Stimulated activated CD4-positive, alpha-beta T cell treated with anti-CD3 and anti-CD28 coated beads, Interleukin-1b, Interleukin-23, amount 100 ng/mL, for 4 hours (primary cell): ENCODE measurements around the gene NTN4.
"Not testable (repeated sequence)": the region's sequence is repeated elsewhere in the genome, so short reads cannot be mapped to it uniquely, and the experiment has no call there.

Source experiments
- DNase-seq, 2 donors: peaks; one replicate each; pipeline ENCODE4 v3.0.0-alpha.2; 2020; ENCODE audit warnings: low read depth in 2 of 2

NTN4 gene

GRCh38 chr12:95755261-95755865 is 35.2 kb downstream of the NTN4 start:
- DNase-seq, result no peak

- not testable (repeated sequence) for DNase-seq
Observed at GRCh38 chr12:95746062-95746461, 44.5 kb downstream of the NTN4 start.

GRCh38 chr12:95742586-95742985 is 48.0 kb downstream of the NTN4 start:
- no peak for DNase-seq

- DNase-seq, result no peak
Observed at GRCh38 chr12:95741635-95742034, 48.9 kb downstream of the NTN4 start.

GRCh38 chr12:95740751-95741150 is 49.8 kb downstream of the NTN4 start:
- no peak for DNase-seq

- DNase-seq, result no peak
Observed at GRCh38 chr12:95739561-95740313, 50.8 kb downstream of the NTN4 start.

- DNase-seq, result no peak
Observed at GRCh38 chr12:95738024-95738611, 52.4 kb downstream of the NTN4 start.

- DNase-seq, result no peak
Observed at GRCh38 chr12:95736631-95737030, 53.9 kb downstream of the NTN4 start.

- DNase-seq, result not testable (repeated sequence)
Observed at GRCh38 chr12:95735728-95736127, 54.8 kb downstream of the NTN4 start.

GRCh38 chr12:95733141-95733825 is 57.3 kb downstream of the NTN4 start:
- DNase-seq, result no peak

- DNase-seq, result no peak
Observed at GRCh38 chr12:95731519-95731958, 59.0 kb downstream of the NTN4 start.

- no peak for DNase-seq
Observed at GRCh38 chr12:95730457-95730856, 60.1 kb downstream of the NTN4 start.

GRCh38 chr12:95726903-95727302 is 63.7 kb downstream of the NTN4 start:
- no peak for DNase-seq

- no peak for DNase-seq
Observed at GRCh38 chr12:95724767-95725166, 65.8 kb downstream of the NTN4 start.

- no peak for DNase-seq
Observed at GRCh38 chr12:95723693-95724384, 66.7 kb downstream of the NTN4 start.

- DNase-seq, result no peak
Observed at GRCh38 chr12:95721320-95721719, 69.2 kb downstream of the NTN4 start.

- DNase-seq, result no peak
Observed at GRCh38 chr12:95720146-95720545, 70.4 kb downstream of the NTN4 start.

- DNase-seq, result no peak
Observed at GRCh38 chr12:95718772-95719171, 71.8 kb downstream of the NTN4 start.

GRCh38 chr12:95718006-95718431 is 72.5 kb downstream of the NTN4 start:
- DNase-seq, result no peak

- DNase-seq, result no peak
Observed at GRCh38 chr12:95717316-95717928, 73.1 kb downstream of the NTN4 start.

- no peak for DNase-seq
Observed at GRCh38 chr12:95715177-95715576, 75.4 kb downstream of the NTN4 start.
